HG02623 (cell line): ENCODE measurements around the gene CLSTN2.

Experiments used
- ATAC-seq: cut with Tn5 transposase; IDR thresholded peaks from one replicate; pipeline ENCODE4 v1.9.1; 2021; ENCODE audit warnings: moderate library complexity; ENCODE audit not compliant: unreplicated experiment

Gene CLSTN2

DNA sequence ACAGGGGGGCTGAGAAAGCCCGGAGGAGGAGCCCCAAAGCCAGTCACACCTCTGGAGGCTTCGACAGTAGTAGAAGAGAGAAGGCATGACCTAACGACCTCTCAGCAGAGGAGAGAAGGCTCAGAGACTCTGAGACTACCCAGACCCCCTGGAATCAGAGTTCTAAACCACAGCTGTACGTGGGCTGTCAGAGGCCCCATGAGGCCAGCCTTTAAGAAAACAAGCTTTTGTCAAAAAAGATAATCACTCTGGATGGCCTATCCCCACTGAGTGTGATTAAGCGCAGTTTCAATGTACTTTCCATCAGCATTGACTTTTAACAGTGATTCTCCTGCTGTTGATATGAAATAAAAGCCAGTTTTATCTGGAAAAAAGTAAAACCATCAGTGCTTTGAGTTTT is 330.3 kb downstream of the CLSTN2 start:
- ATAC-seq = no peak

DNA sequence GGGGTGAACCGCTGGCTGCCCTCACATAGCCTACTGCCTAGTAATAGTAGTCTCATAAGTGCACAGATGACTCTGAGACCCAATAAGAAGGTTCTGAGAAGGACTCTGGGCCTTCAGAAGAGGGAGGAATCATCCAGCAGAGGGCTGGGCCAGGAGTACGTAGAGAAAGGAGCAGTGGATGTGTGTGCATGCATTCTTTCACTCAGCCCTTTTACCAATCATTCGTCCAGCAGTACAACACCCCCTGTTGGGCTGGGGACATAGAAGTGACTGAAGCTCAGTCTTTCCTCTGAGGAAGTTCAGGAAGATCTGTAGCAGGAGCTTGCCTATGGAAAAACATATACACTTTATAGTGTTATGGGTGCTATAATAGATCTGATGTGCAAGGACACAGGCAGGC is 333.1 kb downstream of the CLSTN2 start:
- ATAC-seq = no peak

DNA sequence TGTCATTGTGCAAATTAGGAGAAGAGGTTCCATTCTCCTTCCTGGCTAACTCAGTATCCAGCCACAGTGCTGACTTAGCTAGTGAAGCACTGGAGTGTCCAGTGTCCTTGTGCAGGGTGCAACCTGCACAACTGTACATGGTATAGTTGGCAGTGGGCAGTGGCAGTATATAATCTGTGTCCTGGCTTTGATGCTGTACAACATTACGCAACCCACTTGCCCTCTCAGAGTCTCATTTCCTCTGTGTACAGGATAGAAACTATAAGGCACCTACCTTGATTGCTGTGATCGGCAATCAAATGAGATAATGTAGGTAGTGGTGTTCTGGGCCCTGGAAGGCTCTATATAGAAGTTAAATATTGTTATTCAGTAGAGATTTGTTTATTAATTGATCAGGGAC is 333.6 kb downstream of the CLSTN2 start:
- ATAC-seq = no peak

DNA sequence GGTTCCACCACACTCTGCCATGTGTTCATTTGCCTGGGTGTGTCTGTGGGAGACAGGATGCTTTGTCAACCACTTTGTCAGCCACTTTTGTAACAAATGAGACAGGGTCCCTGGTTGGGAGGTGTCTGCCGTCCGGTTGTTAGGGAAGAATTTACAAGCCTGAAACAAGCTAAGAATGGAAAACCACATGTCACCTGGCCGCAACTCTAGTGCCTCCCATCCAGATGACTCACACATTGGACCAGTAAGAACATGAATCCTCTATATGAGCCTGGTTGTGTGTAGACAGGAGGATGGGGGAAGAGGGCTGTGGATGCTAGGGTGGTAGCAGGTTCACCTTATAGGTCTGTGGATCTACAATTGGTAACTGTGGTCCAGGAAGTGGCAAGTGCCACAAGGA is 335.3 kb downstream of the CLSTN2 start:
- ATAC-seq = no peak

DNA sequence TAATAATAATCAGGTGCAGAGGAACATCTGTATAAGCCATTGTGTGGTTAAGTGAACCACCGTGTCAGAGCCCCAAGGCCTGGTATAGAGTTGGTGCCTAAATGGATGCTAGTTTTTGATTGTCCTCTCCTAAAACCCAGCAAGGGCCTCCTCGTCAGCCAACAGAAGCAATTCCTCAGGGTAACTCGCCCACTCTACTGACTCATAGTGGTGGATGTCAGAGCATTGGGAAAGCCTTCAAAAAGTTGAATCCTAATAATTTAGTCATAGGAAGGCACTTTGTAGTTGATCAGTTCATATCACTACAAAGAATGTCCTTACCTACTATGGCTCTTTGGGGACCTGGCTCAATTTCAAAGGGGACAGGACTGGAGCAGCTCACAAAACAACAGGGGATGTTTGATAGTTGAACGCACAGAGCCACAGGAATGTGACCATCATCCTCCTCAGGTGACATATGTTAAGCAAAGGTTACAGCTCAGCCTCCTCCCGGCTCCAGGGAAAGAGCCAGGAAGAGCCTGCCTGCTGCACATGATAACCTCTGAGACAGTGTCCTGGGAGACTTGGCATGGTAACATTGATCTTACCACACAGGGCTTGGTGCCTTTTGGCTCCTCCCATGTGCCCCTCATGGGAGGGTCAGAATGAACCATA is 338.7 kb downstream of the CLSTN2 start:
- ATAC-seq = no peak

DNA sequence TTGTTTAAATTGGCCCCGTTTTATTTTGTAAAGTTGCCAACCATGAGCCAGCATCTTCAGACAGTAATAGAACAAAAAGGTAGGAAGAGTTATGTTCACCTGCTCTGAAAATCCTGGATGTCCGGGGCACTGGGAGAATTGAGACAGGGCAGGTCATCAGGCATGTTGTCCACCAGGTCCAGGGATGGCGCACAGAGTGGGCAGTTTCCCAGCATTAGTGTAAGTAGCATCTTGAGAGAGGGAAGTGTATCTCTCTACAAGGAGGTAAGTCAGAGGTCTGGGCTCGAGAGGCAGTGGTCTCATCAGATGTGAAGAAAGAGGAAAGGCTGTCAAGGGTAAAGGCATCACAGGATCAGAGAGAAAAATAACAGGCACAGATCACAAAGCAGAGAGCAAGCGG is 339.4 kb downstream of the CLSTN2 start:
- no peak for ATAC-seq

DNA sequence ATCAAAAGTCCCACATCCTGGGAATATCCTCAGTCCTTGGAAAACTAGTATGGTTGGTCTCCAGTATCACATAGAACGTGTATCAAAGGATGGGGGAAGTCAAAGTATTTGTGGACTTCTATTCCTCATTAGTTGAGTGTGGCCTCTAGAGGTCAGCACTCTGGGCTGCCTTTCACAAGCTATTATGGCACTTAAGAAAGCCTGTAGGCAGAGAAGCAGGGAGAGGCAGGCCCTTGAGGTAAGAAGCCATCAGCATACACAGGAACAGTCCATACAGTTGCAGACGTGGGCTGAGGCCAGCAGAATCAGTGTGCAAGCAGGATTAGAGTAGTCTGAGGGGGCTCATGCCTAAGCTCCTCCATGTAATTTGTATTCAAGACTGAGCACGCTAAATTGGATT is 341.7 kb downstream of the CLSTN2 start:
- ATAC-seq = no peak

DNA sequence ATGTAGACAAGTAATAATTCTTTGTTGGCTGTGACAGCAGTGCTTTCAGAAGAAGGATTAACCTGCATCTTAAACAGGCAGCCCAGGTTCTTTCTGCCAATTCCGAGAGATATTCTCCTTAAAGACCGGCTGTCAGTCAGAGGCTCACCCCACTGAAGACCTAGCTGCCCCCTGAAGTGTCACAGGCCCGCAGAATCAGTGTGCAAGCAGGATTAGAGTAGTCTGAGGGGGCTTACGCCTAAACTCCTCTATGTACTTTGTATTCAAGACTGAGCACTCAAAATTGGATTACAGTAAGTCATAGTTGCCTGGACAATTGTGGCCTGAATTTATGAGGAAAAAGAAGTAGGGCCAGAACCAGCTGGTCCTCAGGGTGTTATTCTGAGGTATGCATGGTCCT is 342.9 kb downstream of the CLSTN2 start:
- no peak for ATAC-seq

DNA sequence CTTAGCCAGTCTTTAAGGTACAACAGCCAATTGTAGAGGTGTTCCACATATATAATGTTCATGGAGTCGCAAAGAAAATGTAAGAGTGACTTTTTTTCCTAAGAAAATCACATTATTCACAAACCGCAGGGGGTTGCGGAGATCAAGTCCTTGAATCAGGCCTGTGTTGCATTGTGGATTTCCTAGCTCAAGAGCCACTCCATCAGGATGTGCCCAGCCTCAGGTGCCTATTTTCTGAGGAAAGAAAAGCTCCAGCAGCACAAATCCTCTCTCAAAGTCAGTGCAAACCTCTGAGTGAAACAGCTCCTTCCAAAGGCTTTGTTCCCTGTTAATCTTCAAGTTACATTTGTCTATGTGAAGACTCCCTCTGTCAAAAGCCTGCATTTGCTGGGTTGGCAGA is 349.4 kb downstream of the CLSTN2 start:
- no peak for ATAC-seq

DNA sequence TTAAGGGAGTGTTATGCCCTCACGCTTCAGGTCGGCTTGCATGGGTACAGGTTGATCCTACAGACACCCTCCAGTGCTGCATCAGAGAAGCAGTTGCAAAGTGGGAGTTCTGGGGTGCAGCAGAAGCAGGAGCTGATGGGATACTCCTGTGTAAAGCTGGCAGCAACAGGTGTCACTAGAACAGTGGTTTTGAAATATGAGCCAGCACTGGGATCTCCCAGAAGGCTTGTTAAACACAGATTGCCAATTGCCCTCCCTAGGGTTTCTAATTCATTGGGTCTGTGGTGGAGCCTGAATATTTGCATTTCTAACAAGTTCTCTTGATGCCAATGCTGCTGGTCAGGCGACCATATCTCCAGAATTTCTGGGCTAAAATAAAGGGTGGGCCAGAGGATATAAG is 350.4 kb downstream of the CLSTN2 start:
- no peak for ATAC-seq

DNA sequence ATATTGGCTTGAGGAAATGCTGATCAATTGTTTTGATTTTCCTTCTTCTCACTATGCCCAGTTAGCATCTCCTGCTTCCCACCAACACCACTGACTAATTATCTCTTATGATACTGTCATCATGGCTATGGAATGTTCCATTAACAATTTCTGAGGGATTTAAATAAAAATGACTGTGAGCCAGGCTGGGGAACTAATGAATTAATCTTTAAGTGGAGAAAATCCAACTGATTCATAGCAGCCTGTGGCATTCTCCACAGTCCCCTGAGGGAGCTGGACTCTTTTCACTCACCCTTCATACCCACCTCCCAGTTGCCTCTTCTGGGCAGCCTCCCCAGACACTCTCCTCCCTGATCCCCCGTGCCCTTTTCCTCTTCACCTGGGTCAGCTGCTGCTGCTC is 353.6 kb downstream of the CLSTN2 start:
- no peak for ATAC-seq

DNA sequence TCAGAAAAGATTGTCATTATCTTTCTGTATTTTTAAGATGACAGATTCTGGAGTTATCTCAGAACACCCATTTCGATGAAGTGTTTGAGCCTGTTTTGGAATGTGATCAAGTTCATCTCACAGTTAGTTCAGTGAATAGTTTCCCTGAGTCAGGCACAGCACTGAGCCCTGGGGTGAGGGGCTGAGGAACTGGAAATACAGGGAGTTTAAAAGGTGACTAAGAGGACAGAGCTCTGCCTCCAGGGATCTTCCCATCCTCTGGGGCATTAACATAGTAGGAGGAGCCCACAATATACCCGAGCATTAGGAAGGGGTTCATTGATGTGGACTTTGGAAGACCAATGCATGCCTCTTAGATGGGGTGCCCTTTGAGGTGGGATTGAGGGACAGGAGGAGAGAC is 355.1 kb downstream of the CLSTN2 start:
- ATAC-seq = no peak

DNA sequence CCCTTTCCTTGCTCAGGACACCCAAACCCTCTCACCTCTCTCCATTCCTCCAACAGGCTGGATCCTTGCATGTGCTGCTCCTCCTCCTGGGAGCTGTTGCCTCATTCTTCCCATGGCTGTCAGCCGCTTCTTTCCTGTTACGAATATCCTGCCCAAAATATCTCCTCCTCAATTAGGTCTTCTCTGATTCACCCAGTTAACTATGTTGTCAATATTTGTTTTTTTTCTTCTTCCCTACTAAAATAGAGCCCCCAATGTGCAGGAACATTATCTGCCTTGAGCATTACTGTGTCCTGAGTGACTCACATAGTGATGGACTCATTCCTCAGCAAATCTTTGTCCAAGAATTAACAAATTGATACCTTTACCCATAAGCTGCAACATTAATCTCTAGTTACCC is 357.2 kb downstream of the CLSTN2 start:
- ATAC-seq = no peak

DNA sequence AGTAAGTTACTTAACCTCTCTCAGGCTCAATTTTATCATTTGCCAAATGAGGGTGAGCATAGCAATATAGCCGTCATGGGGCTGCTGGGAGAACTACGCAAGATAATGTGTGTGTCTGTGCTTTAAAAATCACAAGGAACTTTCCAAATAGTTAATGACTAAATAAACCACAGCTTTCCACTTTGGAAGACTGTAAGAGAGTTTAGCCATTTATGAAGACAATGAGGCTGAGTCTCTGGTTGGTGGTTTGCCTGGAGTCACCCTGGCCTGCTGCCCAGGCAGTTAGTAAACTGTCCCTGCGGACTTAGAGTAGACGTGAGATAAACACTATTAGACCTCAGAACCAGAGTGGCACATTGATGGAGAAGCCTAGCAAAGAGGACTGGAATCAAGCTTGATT is 357.7 kb downstream of the CLSTN2 start:
- ATAC-seq = no peak

DNA sequence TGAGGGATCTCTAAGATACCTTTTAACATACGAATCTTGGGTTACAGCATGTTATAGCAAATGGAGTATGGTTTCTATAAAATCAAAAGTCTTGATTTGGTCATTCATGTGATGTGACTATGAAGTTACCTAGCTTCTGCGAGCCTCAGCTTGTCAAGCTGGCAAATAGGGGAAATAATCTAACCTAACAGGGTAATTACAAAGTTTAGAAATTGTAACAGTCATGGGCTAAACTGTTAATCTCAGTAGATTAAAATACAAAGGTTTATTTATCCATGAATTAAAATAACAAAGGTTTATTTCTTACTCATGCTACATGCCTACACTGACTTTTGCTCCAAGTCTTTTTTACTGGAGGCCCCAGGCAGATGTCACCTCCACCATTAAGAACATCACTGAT is 359.1 kb downstream of the CLSTN2 start:
- no peak for ATAC-seq

DNA sequence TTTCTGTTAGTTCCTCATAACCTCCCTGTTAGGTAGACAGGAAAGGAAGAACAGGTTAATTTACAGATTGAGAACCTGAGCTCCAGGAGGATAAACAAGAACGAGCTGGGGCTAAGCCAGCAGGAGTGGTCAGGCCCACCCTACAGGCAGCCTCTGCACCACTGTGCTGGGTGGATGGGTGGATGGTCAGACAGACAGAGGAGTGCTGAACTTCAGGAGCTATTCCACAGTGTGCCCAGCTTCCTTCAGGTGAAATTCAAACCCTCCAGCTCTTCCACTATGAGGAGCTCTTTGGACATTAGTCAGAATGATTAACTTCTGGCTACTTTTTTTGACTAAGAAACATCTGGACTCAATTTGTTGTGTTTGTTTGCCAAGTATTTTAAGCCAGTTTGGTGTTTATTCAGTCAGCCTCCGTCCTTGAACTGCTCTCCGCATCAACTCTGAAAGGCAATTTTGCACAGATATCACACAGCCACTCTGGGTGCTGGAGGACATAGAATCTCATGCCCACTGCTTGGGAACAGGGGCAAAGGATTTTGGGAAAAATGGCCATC is 361.9 kb downstream of the CLSTN2 start:
- ATAC-seq = no peak

DNA sequence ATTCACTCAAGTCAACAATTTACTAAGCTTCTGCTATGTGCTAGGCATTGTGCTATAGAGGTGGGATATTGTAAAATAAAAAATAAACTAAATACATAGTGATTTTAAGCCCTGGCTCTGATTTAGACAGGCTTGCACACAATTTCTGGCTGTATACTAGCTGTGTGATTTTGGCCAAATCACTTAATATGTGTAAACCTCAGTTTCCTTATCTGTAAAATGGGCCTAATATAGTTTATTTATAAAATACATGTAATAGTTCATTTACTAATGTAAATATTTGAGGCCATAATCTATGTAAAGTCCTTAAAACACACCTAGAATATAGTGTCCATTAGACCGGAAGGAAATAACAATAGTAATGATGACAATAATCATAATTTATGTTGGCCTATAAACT is 363.1 kb downstream of the CLSTN2 start:
- ATAC-seq = no peak

DNA sequence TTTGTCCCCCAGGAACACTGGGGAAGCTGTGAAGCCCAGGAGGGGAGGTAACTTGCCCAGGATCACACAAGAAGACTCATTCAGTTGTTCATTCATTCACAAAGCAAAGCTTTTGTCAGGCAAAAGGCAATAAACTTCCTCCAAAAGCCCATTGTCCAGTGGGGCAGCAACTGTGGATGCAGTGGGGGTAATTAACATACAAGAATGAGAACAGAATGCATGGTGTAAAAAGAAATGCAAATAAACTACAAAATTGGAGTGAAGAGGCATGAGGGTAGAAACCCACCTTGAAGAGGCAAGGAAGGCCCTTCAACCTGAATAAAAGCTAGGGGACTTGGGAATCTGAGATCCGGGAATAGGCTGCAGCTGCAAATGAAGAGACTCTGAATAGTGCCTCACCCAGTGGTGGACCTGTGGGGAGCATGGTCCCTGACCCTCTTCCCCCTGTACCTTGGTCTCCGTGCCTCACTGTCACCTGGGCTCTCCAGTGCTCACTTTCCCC is 363.6 kb downstream of the CLSTN2 start:
- ATAC-seq = no peak

DNA sequence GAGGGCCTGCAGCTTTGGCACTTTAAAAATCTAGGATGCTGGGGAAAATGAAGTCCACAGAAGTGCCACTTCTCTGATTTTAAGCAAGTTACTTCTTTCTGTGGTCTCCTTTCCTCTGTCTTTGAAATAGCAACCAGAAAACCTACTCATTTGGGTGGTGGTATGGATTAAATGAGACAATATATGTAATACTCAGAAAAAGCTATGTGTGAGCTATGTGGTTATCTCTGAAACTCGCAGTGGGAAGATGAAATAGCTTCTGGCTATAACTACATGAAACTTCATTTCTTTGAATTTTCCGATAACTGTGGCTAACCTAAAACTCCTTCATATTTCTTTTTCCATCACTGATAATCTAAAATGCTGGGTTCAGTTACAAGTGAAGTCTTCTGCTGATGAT is 368.9 kb downstream of the CLSTN2 start:
- ATAC-seq = no peak

DNA sequence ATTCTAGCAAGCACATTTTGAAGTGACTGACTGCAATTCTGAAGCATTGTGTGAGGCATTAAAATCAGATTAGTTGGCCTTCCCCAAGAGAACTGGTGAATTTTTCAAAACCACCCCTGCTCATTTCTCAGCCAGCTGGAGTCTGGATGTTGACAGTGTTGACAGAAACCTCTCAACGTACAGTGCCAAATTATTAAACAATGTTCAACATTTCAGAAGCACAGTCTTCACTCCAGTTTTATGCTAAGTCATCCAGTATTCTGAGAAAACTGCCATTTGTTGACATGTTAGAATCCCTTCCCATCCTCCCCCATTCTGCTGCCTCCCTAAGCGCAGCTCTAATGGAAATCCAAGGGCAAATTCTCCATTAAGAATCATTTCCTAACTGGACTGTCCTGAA is 373.6 kb downstream of the CLSTN2 start:
- ATAC-seq = no peak

DNA sequence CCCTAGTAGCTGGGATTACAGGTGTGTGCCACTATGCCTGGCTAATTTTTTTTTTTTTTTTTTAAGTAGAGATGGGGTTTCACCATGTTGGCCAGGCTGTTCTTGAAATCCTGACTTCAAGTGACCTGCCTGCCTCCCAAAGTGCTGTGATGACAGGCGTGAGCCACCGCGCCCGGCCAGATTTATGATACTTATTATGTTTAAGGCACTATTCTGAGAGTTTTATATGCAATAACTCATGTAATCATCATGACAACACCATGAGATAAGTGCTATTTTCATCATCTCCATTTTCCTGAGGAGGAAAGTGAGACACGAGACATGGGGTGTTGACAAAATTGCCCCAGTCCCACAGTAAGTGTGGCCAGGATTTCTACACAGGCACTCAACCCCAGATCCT is 376.4 kb downstream of the CLSTN2 start:
- no peak for ATAC-seq

DNA sequence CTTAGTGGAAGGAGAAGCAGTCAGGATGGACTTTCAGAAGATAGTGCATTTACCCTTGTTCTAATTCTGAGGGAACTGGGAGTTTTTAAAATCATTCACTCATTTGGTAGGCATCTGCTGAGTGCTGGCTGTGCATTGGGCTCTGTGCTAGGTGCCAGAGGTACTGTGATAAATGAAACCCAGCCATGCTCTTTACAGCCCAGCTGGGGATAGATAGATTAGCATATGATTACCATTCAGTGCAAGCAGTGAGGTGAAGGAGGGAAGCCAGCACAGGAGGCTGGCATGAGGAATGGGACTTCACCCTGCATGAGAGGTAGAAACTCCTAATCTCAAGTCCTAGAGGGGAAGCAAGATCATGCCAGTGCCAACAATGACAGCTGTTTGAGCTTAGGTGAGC is 381.0 kb downstream of the CLSTN2 start:
- ATAC-seq = no peak

DNA sequence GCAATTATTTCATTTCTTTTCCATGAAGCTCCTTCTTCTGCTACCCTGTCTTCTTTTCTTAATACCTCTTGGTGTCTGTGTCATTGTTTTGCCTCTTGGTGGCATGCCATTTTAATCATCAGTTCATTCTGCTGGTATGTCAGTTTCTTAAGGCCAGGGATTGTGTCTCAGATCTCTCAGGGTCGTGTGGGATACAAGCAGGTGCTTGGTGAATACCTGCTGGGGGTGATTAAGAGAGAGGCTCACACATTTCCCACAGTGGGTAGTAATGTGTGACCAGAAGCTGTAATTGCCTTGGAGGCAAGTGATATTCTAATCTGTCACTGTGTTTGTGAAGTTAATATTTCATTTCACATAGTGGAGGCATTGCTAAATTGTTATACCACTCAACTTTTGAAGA is 381.5 kb downstream of the CLSTN2 start:
- ATAC-seq = no peak
